Esophagus squamous epithelium (tissue), 5 donors: ENCODE measurements around the gene NAA50. TPM values are rescaled to one million over a fixed set of nuclear protein-coding genes. Genes with fewer than 3 reads are reported as not detected.

Source experiments
- DNase-seq: peaks from one replicate; lab custom pipeline; 2025; lab: John Stamatoyannopoulos, UW
- H3K27ac ChIP-seq, 4 donors: fragments of 200-600 bp; sonication (generic); one replicate each; pipeline ENCODE4 v1.5.1; 2016 to 2019; ENCODE audit warnings: mild to moderate bottlenecking in 1 of 4
- H3K27me3 ChIP-seq, 4 donors: fragments of 200-600 bp; sonication (generic); 1 replicate in 3 of 4; 2 replicates in 1 of 4; pipeline versions ENCODE4 v1.5.1 to v1.6.0; 2017 to 2021; ENCODE audit warnings: antibody characterized with exemption in 1 of 4
- H3K36me3 ChIP-seq, 3 donors: fragments of 200-600 bp; sonication (generic); one replicate each; pipeline ENCODE4 v1.5.1; 2016 to 2019
- H3K4me1 ChIP-seq, 3 donors: fragments of 200-600 bp; sonication (generic); one replicate each; pipeline ENCODE4 v1.5.1; 2017 to 2019
- H3K4me3 ChIP-seq, 4 donors: fragments of 200-600 bp; sonication (generic); 1 replicate in 3 of 4; 2 replicates in 1 of 4; pipeline ENCODE4 v1.5.1; 2016 to 2019; ENCODE audit warnings: mild to moderate bottlenecking in 2 of 4, moderate library complexity in 1 of 4
- H3K9me3 ChIP-seq, 3 donors: fragments of 200-600 bp; sonication (generic); one replicate each; pipeline ENCODE4 v1.5.1; 2016 to 2019
- POLR2A ChIP-seq, 4 donors: fragments of 450-650 bp; IDR thresholded peaks; one replicate each; pipeline ENCODE4 v1.6.1; 2017; ENCODE audit warnings: antibody characterized with exemption in 4 of 4, mild to moderate bottlenecking in 4 of 4, moderate library complexity in 3 of 4
- WGBS, 2 donors: methylation state at CpG; one replicate each; pipeline ENCODE4 v1.1.5; 2018; 5-methylcytosine and 5-hydroxymethylcytosine counted together
- intact Hi-C: fragments of 100-400 bp; cut with DNase I; formaldehyde crosslinking; loops from one replicate; pipeline ENCODE4 v1.15.0; 2022
- total RNA-seq, 4 donors: library from RNA; depleted of rRNA; stranded (reverse); fragments of >200 nt; gene quantifications; one replicate each; pipeline ENCODE4 v1.1.0, GENCODE V29; 2016
- TF ChIP-seq, protein P1 (sequence below), 6 experiments: fragments of 450-650 bp in 4 of 6; fragments of 200-600 bp in 2 of 6; sonication (generic) in 2 of 6; IDR thresholded peaks; one replicate each; pipeline ENCODE4 v1.5.1; 2016 to 2019; ENCODE audit warnings: antibody characterized with exemption in 6 of 6, mild to moderate bottlenecking in 4 of 6, moderate library complexity in 4 of 6
- donor health status: DM: yes; HTN: yes; CAD: no.

NAA50 gene
- total RNA-seq = 100 to 1,000 TPM; 142 to 248 (median 228) TPM

DNA sequence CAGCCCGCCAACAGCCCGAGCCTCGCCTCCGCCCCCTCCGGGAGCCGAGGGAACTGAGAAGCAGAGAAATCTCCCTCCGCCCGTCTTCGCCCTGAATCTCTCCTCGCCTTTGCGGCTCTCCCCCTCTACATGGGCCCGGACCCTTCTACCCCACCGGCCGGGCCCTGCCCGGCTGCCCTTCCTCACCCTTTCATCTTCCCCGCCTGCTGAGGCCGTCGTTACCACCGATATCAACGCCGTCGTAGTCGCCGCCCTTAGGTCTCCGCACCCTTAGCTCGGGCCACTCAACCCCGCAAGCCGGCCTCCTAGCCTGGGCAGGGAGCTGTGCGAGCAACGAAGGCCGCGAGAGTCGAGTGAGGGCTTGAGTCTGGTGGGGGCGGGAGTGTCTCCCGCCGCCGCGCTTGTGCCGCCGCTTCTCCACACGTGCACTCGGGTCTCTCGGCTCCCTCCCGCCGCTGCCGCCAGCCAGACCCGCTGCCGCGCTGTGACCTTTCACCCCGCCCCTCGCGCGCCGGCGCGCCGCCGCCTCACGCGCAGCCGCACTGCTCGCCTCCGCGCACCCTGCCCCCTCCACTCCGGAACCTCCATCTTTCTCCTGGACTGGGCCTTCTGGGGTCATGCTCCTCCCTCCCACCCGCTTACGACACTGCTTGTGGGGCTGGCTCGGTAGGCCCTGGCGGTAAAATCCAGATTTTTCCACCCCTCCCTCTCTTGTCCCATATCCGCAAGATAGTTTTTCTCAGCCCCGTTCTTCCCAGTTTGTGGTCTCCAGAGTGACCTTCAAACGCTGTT lies at the start of gene NAA50:
Gene NAA50, minus strand, starts transcription at position 494 of the 792 bp plus-strand sequence. Its CDS starts 300 bp downstream, at position 194.
- peak; percentile 66 for DNase-seq
- H3K27me3 ChIP-seq = no peaks in the 10 kb centered on the region
- TF ChIP-seq POLR2A (IDR thresholded peaks at IDR 0.05) = peak in 3 of 4 donors; percentile 62 to 92 (median 85)
- TF ChIP-seq, protein P1, sequence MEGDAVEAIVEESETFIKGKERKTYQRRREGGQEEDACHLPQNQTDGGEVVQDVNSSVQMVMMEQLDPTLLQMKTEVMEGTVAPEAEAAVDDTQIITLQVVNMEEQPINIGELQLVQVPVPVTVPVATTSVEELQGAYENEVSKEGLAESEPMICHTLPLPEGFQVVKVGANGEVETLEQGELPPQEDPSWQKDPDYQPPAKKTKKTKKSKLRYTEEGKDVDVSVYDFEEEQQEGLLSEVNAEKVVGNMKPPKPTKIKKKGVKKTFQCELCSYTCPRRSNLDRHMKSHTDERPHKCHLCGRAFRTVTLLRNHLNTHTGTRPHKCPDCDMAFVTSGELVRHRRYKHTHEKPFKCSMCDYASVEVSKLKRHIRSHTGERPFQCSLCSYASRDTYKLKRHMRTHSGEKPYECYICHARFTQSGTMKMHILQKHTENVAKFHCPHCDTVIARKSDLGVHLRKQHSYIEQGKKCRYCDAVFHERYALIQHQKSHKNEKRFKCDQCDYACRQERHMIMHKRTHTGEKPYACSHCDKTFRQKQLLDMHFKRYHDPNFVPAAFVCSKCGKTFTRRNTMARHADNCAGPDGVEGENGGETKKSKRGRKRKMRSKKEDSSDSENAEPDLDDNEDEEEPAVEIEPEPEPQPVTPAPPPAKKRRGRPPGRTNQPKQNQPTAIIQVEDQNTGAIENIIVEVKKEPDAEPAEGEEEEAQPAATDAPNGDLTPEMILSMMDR (IDR thresholded peaks at IDR 0.05) = peak in 3 of 6 experiments; percentile 2 to 18 (median 3)
- peak within 1 kb of the TSS; percentile 76 to 92 (median 85) for H3K4me3 ChIP-seq
- H3K4me1 ChIP-seq = peaks cover 24 to 72% (median 34%) of the 10 kb centered on the region in 3 donors
- H3K27ac ChIP-seq = peak within 1 kb of the TSS; percentile 97 to 99 (median 99)
- 0 to 1% methylated on average over 36 to 55 of the region's 72 CpGs for WGBS, 2 donors
- H3K9me3 ChIP-seq = no peaks in the 10 kb centered on the region
- H3K36me3 ChIP-seq = no peaks in the 10 kb centered on the region
- intact Hi-C loops = no loop called here

DNA sequence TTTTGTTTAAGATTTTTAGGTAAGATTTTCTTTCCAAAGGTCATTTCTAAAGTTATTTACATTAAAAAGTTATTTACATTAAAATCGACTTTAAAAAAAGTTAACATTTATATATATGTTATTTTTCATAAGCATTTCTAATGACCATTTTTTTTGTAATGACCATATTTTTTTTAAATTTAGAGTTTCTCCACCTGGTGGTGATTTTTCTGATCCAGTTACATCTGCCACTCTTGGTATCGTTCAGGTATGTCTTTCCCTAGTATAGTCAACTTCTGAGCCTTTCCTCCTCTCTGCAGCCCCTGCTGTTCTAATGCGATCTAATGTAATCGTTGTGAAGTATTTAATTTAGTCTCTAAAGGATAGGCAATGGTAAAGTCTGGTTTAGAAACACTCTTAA lies 49.6 kb upstream of the NAA50 start:
- intact Hi-C loops = no loop called here
- WGBS, 2 donors = 84 to 85% methylated on average over 4 of the region's 4 CpGs
- Histone ChIP-seq H3K4me3 (no peak overlapping the region), H3K36me3 (peaks cover 0 to 100% (median 9%) of the 10 kb centered on the region in 3 donors), H3K4me1 (no peaks in the 10 kb centered on the region), H3K9me3 (no peaks in the 10 kb centered on the region), H3K27me3 (no peaks in the 10 kb centered on the region), H3K27ac (no peak overlapping the region)
- TF ChIP-seq, protein P1 (IDR thresholded peaks at IDR 0.05) = no peak
- no peak for TF ChIP-seq POLR2A (IDR thresholded peaks at IDR 0.05)
- no peak for DNase-seq

DNA sequence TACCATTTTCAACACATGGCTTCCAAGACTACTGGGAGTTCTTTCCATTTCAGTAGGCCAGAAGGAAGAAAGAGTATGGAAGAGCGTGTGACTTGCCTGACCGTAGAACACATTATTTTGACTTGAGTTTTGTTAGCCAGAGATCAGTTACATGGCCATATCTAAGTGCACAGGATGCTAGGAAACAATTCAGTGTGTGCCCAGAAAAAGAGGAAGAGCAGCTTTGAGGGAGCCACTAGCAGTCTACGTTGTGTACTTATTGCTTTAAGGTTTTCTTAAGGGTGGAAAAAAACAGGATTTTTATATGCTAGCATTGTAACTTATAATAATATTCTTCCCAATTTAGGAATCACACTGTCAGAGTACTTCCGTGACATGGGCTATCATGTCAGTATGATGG lies 48.5 kb upstream of the NAA50 start:
- peaks cover 0 to 100% (median 9%) of the 10 kb centered on the region in 3 donors for H3K36me3 ChIP-seq
- no peaks in the 10 kb centered on the region for H3K9me3 ChIP-seq
- no peak overlapping the region for H3K4me3 ChIP-seq
- 92% methylated on average over 4 of the region's 4 CpGs for WGBS, 2 donors
- H3K27me3 ChIP-seq = no peaks in the 10 kb centered on the region
- no peak for DNase-seq
- H3K4me1 ChIP-seq = no peaks in the 10 kb centered on the region
- H3K27ac ChIP-seq = no peak overlapping the region
- intact Hi-C loops = no loop called here
- TF ChIP-seq, protein P1 (IDR thresholded peaks at IDR 0.05) = no peak
- no peak for TF ChIP-seq POLR2A (IDR thresholded peaks at IDR 0.05)

DNA sequence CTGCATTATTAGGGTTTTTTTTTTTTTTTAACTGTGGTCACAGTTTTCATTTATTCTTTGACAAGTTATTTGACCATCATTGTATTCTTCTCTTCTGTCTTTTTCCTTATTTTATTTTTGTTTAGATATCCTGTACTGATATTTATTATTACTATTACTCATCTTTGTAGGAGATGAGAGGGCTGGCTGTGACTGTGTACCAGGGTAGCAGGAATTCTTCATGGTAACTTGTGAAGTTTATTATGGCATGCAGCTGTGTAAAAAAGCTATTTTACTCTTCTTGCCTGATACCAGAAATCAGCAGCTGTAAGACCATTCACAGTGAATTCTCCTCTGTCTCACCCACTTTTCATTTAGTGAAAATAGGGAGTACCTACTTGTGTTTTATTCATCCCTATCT lies 45.3 kb upstream of the NAA50 start:
- Histone ChIP-seq H3K27ac (no peak overlapping the region), H3K27me3 (no peaks in the 10 kb centered on the region), H3K4me3 (no peak overlapping the region), H3K36me3 (peaks cover 8 to 100% (median 9%) of the 10 kb centered on the region in 3 donors), H3K4me1 (no peaks in the 10 kb centered on the region), H3K9me3 (no peaks in the 10 kb centered on the region)
- TF ChIP-seq, protein P1 (IDR thresholded peaks at IDR 0.05) = no peak
- TF ChIP-seq POLR2A (IDR thresholded peaks at IDR 0.05) = no peak
- intact Hi-C loops = no loop called here
- no peak for DNase-seq

DNA sequence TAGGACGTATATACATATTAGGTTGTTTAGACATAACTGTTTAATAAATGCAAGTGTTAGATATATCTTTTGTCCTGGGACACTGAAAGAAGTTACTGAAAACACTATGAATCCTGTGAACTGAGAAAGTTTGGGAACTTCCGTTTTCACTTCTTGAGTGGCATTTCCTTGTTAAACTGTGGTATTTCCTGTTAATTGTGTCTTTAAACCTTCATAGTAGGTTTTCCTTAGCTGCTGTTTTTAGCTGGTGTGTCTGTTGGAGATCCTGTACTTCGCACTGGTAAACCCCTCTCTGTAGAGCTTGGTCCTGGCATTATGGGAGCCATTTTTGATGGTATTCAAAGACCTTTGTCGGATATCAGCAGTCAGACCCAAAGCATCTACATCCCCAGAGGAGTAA lies 37.9 kb upstream of the NAA50 start:
- intact Hi-C loops = no loop called here
- 64 to 69% methylated on average over 3 to 4 of the region's 4 CpGs for whole genome bisulfite sequencing, 2 donors
- Histone ChIP-seq H3K36me3 (peaks cover 0 to 76% (median 8%) of the 10 kb centered on the region in 3 donors), H3K4me3 (no peak overlapping the region), H3K27me3 (no peaks in the 10 kb centered on the region), H3K27ac (peak overlapping the region in 2 of 4 donors; percentile 7 to 43), H3K9me3 (no peaks in the 10 kb centered on the region), H3K4me1 (peaks cover 0 to 4% (median 0%) of the 10 kb centered on the region in 3 donors)
- no peak for DNase-seq
- no peak for TF ChIP-seq POLR2A (IDR thresholded peaks at IDR 0.05)
- TF ChIP-seq, protein P1 (IDR thresholded peaks at IDR 0.05) = no peak
